WTC11 (cell line): Measurements from ENCODE around the gene ZBTB44.

Experiments used
- AR ChIP-seq: fragments of 250-450 bp; sonication (Bioruptor Pico); IDR thresholded peaks from 2 replicates; pipeline ENCODE4 v1.9.0; 2021; ENCODE audit warnings: mild to moderate bottlenecking
- E2F5 ChIP-seq: sonication (generic); formaldehyde crosslinking; IDR thresholded peaks from 2 replicates; pipeline ENCODE4 v1.8.1; 2022; ENCODE audit warnings: mild to moderate bottlenecking, moderate library complexity, missing genetic modification reagents
- ELF4 ChIP-seq: sonication (generic); formaldehyde crosslinking; IDR thresholded peaks from 2 replicates; pipeline ENCODE4 v1.8.1; 2022; ENCODE audit warnings: low read depth, mild to moderate bottlenecking, moderate library complexity, missing genetic modification reagents
- ESRRA ChIP-seq: sonication (generic); formaldehyde crosslinking; IDR thresholded peaks from 2 replicates; pipeline ENCODE4 v1.8.1; 2022; ENCODE audit warnings: mild to moderate bottlenecking, missing genetic modification reagents, borderline replicate concordance
- ETV6 ChIP-seq: sonication (generic); formaldehyde crosslinking; IDR thresholded peaks from 2 replicates; pipeline ENCODE4 v1.8.1; 2022; ENCODE audit warnings: mild to moderate bottlenecking, missing genetic modification reagents
- NFYB ChIP-seq: sonication (generic); formaldehyde crosslinking; conservative IDR thresholded peaks from 2 replicates; pipeline ENCODE4 v1.8.0; 2022; ENCODE audit warnings: low read depth, missing genetic modification reagents
- NR2C2 ChIP-seq: sonication (generic); formaldehyde crosslinking; IDR thresholded peaks from 2 replicates; pipeline ENCODE4 v1.8.0; 2022; ENCODE audit warnings: mild to moderate bottlenecking, missing genetic modification reagents
- TF ChIP-seq, protein P1 (sequence below): fragments of 200-600 bp; IDR thresholded peaks from 2 replicates; pipeline ENCODE4 v1.8.0; 2022; ENCODE audit warnings: antibody characterized with exemption

GRCh38 chr11:130206141-130206540 lies 108.6 kb downstream of the ZBTB44 start:
- TF ChIP-seq, protein P1, sequence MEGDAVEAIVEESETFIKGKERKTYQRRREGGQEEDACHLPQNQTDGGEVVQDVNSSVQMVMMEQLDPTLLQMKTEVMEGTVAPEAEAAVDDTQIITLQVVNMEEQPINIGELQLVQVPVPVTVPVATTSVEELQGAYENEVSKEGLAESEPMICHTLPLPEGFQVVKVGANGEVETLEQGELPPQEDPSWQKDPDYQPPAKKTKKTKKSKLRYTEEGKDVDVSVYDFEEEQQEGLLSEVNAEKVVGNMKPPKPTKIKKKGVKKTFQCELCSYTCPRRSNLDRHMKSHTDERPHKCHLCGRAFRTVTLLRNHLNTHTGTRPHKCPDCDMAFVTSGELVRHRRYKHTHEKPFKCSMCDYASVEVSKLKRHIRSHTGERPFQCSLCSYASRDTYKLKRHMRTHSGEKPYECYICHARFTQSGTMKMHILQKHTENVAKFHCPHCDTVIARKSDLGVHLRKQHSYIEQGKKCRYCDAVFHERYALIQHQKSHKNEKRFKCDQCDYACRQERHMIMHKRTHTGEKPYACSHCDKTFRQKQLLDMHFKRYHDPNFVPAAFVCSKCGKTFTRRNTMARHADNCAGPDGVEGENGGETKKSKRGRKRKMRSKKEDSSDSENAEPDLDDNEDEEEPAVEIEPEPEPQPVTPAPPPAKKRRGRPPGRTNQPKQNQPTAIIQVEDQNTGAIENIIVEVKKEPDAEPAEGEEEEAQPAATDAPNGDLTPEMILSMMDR, result no peak
- TF ChIP-seq AR (CRISPR knock-in tag) (no peak), NFYB (no peak), NR2C2 (CRISPR knock-in tag) (no peak), ETV6 (CRISPR knock-in tag) (no peak), ELF4 (CRISPR knock-in tag) (no peak), E2F5 (no peak), ESRRA (CRISPR knock-in tag) (no peak)
